Stimulated activated CD4-positive, alpha-beta T cell treated with anti-CD3 and anti-CD28 coated beads, Interleukin-15, amount 100 ng/mL, for 1 hour (primary cell): ENCODE data around the gene RNF208.

Experiments
- DNase-seq, 2 donors: peaks; one replicate each; pipeline ENCODE4 v3.0.0-alpha.2; 2020; ENCODE audit warnings: low read depth in 1 of 2, low spot score in 1 of 2

Gene RNF208

DNA sequence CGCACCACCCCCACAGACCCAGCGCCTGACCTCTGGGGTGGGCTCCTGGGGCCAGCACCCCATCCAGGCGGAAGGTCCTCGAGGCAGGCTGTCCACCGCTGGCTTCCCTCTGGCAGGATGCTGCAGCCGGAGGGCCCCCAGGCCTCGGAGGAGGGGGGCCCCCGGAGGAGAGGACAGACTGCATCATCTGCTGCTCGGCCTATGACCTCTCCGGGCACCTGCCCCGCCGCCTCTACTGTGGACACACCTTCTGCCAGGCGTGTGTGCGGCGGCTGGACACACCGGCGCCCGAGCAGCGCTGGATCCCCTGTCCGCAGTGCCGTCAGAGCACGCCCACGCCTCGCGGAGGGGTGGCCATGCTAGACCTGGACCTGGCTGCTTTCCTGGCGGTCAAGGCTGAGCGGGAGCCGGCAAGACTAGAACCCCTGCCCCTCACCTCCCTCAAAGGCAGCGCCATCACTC, 6.5 kb upstream of the RNF208 start:
- DNase-seq: no peak

DNA sequence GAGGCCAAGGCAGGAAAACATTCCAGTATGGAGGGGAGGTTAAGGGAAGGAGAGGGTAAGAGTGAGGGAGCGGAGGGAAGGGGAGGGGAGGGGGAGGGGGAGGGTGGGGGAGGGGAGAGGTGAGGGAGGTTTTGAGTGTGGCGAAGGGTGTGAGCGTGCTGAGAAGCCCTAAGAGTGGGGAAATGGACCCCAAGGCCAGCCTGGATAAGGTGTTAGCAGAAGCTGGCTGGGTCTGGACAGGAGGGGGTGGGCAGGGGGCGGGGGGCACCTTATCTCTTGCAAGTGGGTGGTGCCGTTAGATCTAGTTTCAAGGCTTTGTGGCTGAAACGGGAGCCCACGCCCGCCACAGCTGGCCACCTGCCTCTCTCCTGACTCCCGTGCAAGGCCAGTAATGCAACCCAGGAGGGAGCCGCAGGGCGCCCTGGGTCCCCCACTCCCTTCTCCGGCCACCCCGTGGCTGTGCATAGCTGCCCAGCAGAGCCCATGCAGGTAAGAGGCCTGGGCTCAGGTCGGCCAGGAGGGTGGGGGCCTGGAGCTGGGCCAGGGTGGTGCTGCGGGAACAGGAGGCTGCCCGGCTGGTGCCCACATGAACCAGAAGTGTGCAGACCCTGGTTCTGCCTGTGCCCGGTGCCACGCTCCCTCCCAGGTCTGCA, 5.9 kb upstream of the RNF208 start:
- no peak for DNase-seq

DNA sequence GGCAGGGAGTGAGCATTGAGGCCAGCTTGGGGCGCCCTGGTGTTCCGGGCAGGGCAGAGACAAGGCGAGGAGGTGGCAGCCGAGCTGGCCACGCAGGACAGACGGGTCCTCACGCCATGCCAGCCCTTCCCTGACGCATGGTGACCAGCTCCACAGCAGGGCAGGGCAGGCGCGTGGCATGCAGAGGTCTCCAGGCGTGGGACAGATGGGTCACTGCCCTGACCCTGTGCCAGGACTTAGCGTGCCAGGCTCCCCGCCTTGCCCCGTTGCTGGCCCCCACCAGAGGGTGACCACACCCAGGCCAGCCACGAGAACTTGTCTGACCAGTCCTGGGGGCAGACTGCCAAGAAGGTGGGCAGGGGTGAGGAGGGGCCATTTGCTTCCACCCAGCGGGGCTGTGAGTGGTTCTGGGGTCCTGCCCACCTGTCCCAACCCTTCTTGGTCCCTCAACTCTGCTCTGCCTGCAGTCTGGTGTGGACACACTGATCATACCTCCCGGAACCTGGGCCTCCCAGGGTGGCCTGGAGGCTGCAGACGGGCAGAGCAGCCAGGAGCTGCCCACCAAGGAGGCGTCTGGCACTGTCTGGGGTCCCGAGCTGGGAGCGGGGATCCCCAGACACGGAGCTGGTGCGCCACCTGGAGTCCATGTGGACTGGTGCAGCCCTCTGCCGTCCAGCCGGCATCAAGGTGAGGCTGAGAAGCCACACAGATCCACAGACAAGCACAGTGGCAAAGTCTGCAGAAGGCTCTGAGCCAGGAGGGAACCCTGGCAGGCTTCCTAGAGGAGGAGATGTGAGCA, 5.2 kb upstream of the RNF208 start, which contains the start of gene RNF224:
Gene RNF224 (plus strand): TSS at position 449 of the 799 bp plus-strand sequence. CDS start 834 bp downstream, outside the sequence.
- DNase-seq: peak; percentile 70 to 72

DNA sequence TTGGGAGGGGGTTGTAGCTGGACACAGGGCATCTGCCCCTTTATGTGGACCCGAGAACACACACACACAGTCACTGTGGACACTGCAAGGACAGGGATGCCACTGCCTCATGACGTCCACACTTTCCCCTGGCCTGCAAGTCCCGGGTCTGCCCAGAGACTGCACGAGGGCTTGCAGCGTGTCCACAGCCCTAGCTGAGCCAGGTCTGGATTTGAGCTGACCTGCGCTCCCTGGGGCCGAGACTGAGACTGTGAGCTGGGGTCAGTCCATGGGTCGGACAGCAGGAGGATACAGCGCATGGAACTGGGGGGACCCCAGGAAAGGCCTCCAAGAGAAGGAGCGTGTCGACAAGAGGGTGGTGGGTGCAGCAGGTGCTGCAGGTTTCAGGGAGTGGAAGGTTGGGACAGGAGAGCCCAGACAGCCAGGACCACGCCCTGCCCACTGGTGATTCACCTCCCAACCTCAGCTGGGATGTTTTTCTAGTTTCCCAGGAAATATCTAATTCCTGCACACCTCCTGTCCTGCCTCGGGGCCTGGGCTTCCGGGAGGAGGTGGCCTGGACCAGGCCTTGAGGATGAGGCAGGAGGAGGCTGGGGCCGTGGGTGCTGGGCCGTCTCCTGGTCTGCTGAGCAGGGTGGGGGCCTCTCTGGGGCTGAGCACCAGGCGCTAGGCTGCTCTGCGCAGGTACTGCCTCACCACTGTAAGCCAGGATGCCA, 4.5 kb upstream of the RNF208 start:
- DNase-seq: no peak

DNA sequence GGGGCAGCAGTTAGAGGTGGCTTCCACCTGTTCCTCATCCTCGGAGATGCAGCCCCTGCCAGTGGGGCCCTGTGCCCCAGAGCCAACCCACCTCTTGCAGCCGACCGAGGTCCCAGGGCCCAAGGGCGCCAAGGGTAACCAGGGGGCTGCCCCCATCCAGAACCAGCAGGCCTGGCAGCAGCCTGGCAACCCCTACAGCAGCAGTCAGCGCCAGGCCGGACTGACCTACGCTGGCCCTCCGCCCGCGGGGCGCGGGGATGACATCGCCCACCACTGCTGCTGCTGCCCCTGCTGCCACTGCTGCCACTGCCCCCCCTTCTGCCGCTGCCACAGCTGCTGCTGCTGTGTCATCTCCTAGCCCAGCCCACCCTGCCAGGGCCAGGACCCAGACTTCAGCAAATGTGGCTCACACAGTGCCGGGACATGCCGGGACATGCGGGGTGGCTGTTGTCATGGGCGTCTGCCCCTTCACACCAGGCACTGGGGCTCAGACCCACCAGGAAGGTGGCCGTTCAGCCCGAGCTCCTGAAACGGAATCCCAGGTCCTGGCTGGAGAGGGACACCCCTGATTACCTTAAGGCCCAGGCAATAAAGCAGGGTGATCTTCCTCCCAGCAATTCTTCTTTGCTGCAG, 3.8 kb upstream of the RNF208 start:
- no peak for DNase-seq

DNA sequence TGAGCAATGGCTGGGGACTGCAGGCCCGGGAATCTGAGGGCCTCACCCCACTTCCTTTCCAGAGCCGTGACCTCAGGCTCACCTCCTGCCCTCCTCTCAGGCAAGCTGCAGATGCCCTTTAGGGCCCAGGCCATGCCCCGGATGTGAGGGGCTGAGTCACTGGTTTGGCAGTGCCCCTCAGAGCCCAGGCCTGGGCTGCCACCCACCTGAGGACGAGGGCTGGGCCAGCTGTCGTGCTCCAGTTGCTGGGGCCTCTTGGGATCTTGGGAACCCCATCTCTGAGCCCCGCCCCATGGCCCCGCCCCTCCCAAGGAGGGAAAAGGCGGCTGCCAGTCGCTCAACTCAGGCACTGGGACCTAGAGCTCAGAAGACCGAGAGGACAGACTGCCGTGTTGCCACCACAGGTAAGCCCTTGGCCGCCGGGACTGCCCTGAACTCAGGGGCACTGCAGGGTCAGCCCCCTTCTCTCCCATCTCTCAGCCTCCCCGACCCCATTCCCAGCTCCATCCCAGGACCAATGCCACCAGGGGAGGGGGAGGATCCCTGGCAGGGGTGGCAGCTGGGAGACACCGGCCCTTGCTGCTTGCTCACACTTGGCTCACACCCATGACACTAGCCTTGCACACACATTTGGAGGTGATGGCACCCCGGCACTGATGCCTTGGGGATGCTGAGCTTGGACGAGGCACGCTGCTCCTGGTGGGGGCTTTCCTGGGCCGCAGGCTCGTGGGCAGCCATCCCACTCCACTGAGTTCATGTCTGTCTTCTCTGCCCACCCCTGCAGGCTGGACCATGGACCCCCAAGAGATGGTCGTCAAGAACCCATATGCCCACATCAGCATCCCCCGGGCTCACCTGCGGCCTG, 3.0 kb upstream of the RNF208 start, which contains the start of gene CYSRT1:
Gene CYSRT1 (plus strand): TSS at position 345 of the 865 bp plus-strand sequence. CDS start 448 bp downstream, at position 793.
- DNase-seq: no peak

DNA sequence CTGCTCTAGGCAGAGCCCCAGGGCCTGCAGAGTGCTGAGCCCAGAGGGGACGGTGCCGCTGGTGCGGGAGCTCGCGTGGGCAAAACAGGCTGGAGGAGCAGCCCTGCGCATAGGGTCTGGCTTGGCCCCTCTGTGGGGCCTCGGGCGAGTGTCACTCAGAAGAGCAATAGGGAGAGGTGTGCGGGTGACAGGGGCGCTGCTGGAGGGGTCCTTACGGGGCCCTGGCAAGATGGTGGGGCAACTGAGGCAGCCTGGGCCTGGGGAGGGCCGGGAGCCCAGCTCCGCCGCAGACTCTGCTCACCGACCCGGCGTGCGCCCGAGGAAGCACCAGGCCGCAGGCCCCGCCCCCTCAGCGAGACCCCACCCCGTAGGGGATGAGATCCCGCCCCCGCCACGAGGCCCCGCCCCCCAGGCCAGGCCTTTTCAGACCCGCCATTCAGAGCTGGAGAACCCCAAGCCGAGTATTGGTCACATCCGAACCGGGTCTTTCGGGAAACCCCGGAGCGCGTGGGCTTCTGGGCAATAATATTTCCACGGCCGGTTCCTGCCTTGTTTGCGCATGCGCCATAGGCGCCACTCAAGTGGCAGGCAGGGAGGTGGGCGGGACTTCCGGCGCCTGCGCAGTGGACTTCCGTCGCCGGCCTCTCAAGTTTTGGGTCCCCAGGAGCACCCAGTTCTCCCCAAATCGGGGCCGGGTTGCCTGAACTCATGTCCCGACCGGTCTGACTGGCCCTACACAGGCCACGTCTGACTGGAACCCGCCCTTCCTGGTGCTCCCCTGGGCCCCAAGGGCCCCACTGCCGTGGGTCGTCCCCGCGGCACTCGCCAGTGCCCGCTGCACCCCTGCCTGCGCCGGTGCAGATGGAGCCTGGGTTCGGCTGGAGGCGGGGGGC, 1.3 kb upstream of the RNF208 start:
- DNase-seq: peak; percentile 96 to 98

DNA sequence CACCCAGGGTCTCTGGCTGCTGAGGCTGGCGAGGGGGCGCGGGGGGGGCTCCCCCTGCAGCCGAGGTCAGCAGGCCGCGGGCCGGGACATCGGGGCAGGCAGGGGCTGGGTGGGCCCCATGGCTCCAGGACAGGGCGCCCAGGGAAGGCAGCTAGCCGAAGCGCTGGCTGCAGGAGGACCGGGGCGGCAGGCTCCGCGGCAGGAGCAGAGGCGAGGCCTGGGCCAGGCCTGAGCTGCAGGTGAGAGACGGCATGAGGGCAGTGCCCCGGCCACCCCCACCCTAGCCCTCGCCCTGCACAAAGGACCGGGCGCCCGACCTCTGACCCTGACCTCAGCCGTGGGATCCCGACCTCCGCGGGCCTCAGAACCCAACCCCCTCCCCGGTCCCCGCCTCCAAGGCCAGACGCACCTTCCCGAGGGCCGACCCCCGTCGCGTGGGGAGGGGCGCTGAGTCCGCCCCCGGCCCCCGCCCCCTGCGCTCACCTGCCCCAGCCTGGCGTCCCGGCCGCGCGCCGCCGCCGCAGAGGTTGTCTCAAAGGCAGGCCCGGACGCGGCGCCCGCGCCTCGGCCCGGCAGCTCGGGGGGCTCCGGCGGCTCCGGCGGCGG, 431 bp downstream of the RNF208 start:
- no peak for DNase-seq

DNA sequence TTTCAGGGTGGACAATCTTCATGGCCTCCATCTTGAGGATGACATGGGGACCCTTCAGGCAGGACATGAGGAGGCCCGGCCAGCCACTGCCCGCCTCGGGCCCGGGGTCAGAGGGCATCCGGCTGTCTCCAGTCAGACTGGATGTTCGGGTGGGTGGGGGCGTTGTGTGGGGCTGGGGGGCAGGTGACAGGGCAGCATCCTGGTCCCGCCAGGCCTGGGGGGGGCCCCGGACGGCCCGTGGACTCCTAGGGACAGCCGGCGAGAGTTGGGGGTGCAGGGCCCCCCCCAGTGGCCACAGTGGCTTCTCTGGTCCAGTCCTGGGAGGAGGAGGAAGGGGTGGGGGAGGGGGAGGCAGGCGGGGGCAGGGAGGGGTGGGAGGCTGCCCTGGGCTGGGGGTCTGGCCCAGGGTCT, 940 bp downstream of the RNF208 start:
- DNase-seq: no peak

DNA sequence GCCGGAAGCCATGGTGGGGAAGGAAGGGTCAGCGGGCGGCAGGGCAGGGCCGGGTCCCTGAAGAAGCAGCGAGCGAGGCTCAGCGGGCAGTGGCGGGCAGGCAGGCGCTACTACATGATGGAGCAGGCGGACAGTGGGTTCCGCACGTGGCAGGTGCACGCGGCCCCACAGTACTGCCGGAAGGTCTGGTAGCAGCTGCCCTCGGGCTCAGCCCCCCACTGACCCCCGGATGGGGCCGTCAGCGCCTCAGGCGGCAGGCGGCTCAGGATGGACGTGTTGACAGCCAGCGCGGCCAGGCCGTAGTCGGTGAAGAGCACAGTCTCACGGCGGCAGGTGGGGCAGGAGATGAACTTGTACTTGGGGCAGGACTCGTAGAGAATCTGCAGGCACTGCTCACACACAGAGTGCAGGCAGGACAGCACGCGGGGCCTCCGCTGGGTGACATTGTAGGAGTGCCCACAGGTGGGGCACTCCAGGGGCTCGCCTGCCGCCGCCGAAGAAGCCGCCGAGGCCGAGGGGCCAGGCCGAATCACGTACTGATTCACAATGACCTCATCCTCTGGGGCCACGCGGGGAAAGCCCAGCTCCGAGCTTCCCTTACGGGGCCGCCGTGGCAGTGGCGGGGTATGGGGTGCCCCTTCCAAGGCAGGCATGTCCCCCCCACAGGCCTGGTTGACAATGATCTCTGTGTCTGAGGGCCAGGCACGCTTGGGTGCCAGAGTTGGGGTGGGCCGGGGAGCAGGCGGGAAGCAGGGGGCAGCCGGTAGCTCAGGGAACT, 1.5 kb downstream of the RNF208 start:
- no peak for DNase-seq

DNA sequence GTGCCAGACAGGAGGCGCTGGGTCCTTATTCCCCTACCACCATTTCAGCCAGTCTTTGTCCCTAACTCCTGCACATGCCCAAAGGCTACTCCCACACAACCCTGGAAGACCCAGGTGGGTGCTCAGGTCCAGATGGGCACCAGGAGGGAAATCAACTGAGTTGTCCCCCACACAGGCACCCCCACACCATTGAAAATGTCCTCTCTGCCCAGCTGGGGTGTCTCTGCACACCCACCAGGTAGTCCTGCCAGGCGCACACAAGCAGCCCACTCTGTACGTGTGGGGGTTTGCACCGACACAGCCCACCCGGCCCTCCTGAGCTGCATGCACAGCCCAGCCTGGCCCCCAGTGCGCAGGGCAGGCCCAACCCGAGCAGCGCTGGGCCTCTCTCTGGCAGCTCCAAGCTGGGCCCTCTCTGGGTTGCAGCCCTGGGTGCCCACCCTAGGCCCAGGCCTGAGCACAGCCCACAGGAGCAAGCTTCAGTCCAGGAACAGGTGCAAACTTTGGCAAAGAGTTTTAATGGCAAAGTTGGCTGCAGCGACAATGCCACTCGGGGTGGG, 2.2 kb downstream of the RNF208 start:
- DNase-seq: no peak

DNA sequence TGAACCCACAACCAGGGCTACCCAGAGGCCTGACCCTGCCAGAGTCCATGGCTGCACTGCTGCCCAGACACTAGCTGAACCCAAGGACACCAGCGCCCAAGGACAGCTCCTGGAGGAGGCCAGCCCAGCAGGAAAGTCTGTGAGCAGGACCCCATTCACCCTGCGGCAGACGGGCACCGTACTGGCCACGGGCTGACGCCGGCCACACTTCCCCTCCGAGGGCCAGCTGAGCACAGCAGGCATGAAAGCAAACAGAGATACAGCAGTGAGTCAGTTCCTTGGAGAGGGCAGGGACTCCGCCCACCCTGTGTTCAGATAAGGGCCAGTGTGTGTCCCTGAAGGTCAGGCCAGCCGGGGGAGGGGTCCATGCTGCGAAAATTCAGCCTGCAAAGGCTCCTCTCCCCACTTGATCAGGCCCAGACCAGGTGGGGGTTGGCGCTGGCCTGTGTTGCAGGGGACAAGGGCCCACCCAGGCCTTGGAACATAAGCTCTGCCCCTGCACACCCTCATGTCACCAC, 3.2 kb downstream of the RNF208 start:
- DNase-seq: no peak

DNA sequence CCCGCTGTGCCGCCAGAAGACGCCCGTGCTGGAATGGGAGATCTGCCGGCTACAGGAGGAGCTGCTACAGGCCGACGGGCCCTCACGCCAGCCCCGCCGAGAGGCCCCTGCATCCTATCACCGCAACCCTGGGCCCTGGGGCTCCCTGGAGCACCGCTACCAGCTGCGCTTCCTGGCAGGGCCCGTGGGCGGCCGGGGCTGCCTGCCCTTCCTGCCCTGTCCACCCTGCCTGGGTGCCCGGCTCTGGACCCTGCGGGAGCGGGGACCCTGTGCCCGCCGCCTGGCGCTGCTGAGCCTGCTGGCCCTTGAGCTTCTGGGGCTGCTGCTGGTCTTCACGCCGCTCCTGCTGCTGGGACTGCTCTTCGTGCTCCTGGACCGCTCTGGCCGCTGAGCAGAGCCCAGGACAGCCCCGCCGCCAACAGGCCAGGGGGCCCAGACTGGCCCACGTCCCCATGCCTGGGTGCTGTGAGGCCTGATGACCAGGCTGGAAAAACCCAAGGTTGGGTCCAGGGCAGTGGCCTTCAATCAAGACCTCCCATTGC, 3.8 kb downstream of the RNF208 start:
- DNase-seq: no peak

DNA sequence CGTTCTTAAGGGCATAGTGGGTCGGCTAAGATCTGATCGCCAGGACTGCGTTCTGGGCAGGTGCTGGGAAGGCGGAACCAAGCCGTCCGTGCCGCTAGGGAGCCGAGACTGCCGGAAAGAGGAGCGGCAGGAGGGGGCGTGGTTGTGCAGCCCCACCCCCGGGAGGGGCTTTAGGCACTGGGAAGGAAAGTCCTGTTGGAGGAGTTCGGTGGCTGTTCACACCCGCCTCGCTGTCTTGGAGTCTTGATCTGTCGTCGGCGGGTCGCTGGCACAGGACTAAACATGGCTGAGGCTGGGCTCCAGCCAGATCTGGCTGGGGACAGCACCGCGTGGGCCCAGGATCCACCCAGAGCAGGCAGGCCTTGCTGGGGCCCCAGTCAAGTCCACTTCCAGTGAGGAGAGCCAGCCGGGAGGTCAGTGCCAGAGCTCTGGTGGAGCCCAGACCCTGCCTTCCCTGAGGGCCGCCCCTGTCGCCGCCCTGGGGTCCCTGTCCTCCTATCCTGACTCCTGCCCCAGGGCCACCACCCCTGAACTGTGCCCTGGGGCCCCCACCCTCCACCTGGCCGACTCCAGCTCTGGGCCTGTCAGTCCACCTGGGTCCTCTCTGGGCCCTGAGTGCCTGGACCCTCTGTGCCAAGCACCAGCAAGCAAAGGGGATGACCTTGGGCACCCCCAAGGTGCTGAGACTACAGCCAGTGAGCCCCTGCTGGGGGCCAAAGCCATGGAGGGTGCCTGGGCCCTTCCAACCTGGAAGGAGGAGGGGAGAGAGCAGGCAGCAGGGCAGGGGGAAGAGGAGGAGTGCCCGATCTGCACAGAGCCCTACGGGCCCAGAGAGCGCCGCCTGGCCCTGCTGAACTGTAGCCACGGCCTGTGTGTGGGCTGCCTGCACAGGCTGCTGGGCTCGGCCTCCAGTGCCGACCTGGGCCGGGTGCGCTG, 4.5 kb downstream of the RNF208 start:
- DNase-seq: no peak

DNA sequence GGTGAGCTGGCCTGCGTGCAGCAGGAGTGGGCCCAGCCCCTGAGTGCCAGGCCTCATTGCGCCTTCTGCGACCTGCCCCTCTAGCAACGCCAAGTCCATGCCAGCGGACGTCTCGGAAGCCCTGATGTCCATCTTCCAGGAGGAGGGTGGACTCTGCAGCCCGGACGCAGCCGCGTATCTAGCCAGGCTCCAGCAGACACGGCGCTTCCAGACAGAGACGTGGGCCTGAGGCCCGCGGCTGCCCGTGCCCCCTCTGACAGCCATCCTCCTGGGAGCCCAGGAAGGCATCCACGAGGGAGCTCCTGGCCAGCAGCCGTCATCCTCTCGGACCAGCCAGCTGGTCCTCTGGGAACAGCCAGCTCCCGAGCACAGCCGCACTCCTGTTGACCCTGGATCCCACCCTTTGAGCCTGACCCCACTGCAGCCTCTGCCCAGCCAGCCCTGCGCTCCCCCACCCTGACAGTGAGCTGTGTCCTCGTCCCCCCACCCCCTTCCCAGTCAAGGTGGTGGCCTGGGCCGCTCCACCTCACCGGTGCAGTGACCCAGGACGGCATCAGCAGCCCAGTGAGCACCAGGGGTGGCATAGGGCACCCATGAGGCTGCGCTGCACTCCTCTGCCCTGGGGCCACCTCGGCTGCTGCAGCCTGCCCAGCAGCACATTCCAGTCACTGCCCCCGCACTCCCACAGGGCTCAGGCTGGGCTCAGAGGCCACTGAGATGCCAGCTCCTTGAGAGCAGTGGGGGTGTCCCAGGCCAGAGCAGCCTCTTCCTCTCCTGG, 5.7 kb downstream of the RNF208 start:
- DNase-seq: no peak
